Right renal pelvis (tissue), 4 donors: ENCODE measurements around the gene GLS. TPM values are rescaled to one million over a fixed set of nuclear protein-coding genes. Genes with fewer than 3 reads are reported as not detected.
A peak's percentile ranks its signal among the peaks of the same experiment; 100 is the strongest.

Experiments used
- DNase-seq, 4 donors: peaks; one replicate each; pipeline ENCODE4 v3.0.0-alpha.2; 2013; ENCODE audit warnings: low read depth in 4 of 4, low spot score in 3 of 4, missing footprints in 1 of 4
- polyA plus RNA-seq, 4 donors: library from polyadenylated mRNA; unstranded; fragments of 120-200 nt; gene quantifications; one replicate each; pipeline ENCODE4 v1.2.1, GENCODE V29; 2013; ENCODE audit not compliant: insufficient read length in 4 of 4

The GLS gene
- polyA plus RNA-seq, 4 donors, result 240 to 315 (median 282) TPM

GRCh38 chr2:191009541-191010374, 129.1 kb downstream of the GLS start:
- no peak for DNase-seq

- DNase-seq, result no peak
Measured at GRCh38 chr2:191010887-191011885, 130.6 kb downstream of the GLS start.

GRCh38 chr2:191012346-191012745, 131.7 kb downstream of the GLS start:
- DNase-seq, result no peak

- no peak for DNase-seq
Measured at GRCh38 chr2:191012845-191013681, 132.4 kb downstream of the GLS start.

GRCh38 chr2:191013682-191013931, 133.0 kb downstream of the GLS start:
- DNase-seq, result no peak

GRCh38 chr2:191013932-191014652, 133.5 kb downstream of the GLS start, which contains the start of gene STAT1:
STAT1 (minus strand) TSS chr2:191014171; CDS start chr2:191010003, 4,168 bp downstream.
- DNase-seq, result peak; percentile 86 to 94 (median 88)

- DNase-seq, result no peak
Measured at GRCh38 chr2:191014653-191015020, 134.0 kb downstream of the GLS start.

Other genes starting within 250 kb of the GLS start
- 10 to 100 TPM; 62.6 to 78.2 (median 73.5) TPM for gene NAB1, start 231.7 kb upstream of the GLS start, polyA plus RNA-seq
- gene STAT1, start 133.3 kb downstream of the GLS start, polyA plus RNA-seq, result 100 to 1,000 TPM; 118 to 145 (median 133) TPM